ENCODE results near the gene RBP4. TPM values are rescaled to one million over a fixed set of nuclear protein-coding genes. Genes with fewer than 3 reads are reported as not detected.

RBP4 gene
- total and polyA plus RNA-seq, 4 donors, result 2.3 to 8.6 (median 5.5) TPM

- Histone ChIP-seq H3K9me3 (ENCODE audit: control insufficient read depth, insufficient read depth, low read length) (no peaks in the 10 kb centered on the region), H3K4me1 (ENCODE audit: control insufficient read depth, insufficient read depth, low read length) (no peaks in the 10 kb centered on the region), H3K4me3 (ENCODE audit: low read depth, low read length) (no peak overlapping the region), H3K27ac (ENCODE audit: low read depth, low read length) (no peak overlapping the region), H3K36me3 (ENCODE audit: control insufficient read depth, insufficient read depth, low read length) (no peaks in the 10 kb centered on the region), H3K27me3 (ENCODE audit: control insufficient read depth, insufficient read depth, low read length) (no peaks in the 10 kb centered on the region)
- WGBS (ENCODE audit: insufficient coverage), result 97% methylated on average over 4 of the region's 7 CpGs
- no peak for DNase-seq (ENCODE audit: low read depth in 4 of 6, low spot score in 6 of 6)
Observed at GRCh38 chr10:93614101-93614825, 13.2 kb upstream of the RBP4 start.

GRCh38 chr10:93613126-93613525 lies 12.1 kb upstream of the RBP4 start:
- no peaks in the 10 kb centered on the region for H3K9me3 ChIP-seq (ENCODE audit: control insufficient read depth, insufficient read depth, low read length)
- no peaks in the 10 kb centered on the region for H3K27me3 ChIP-seq (ENCODE audit: control insufficient read depth, insufficient read depth, low read length)
- no peak overlapping the region for H3K4me3 ChIP-seq (ENCODE audit: low read depth, low read length)
- no peaks in the 10 kb centered on the region for H3K4me1 ChIP-seq (ENCODE audit: control insufficient read depth, insufficient read depth, low read length)
- DNase-seq (ENCODE audit: low read depth in 4 of 6, low spot score in 6 of 6), result no peak
- no peaks in the 10 kb centered on the region for H3K36me3 ChIP-seq (ENCODE audit: control insufficient read depth, insufficient read depth, low read length)
- H3K27ac ChIP-seq (ENCODE audit: low read depth, low read length), result no peak overlapping the region
- WGBS (ENCODE audit: insufficient coverage), result 87% methylated on average over 3 of the region's 3 CpGs

- no peak within 1 kb of the TSS for H3K27ac ChIP-seq (ENCODE audit: low read depth, low read length)
- 95% methylated on average over 6 of the region's 6 CpGs for WGBS (ENCODE audit: insufficient coverage)
Observed at GRCh38 chr10:93612311-93612710, 11.3 kb upstream of the RBP4 start, which contains the start of gene PDE6C. Gene PDE6C, plus strand, starts transcription at chr10:93612537. Its CDS starts 189 bp downstream, at chr10:93612726.

GRCh38 chr10:93608421-93608820 lies 7.4 kb upstream of the RBP4 start:
- no peak for DNase-seq (ENCODE audit: low read depth in 4 of 6, low spot score in 6 of 6)
- peaks cover 12% of the 10 kb centered on the region for H3K27me3 ChIP-seq (ENCODE audit: control insufficient read depth, insufficient read depth, low read length)
- peaks cover 2% of the 10 kb centered on the region for H3K9me3 ChIP-seq (ENCODE audit: control insufficient read depth, insufficient read depth, low read length)
- H3K36me3 ChIP-seq (ENCODE audit: control insufficient read depth, insufficient read depth, low read length), result no peaks in the 10 kb centered on the region
- no peak overlapping the region for H3K4me3 ChIP-seq (ENCODE audit: low read depth, low read length)
- H3K27ac ChIP-seq (ENCODE audit: low read depth, low read length), result no peak overlapping the region
- no peaks in the 10 kb centered on the region for H3K4me1 ChIP-seq (ENCODE audit: control insufficient read depth, insufficient read depth, low read length)
- no CpG with 5 or more reads among the region's 3 CpGs for WGBS (ENCODE audit: insufficient coverage)

More at GRCh38 chr10:93612311-93612710, 11.3 kb upstream of the RBP4 start, which contains the start of gene PDE6C:
- Histone ChIP-seq H3K9me3 (ENCODE audit: control insufficient read depth, insufficient read depth, low read length) (peaks cover 2% of the 10 kb centered on the region), H3K36me3 (ENCODE audit: control insufficient read depth, insufficient read depth, low read length) (no peaks in the 10 kb centered on the region), H3K4me1 (ENCODE audit: control insufficient read depth, insufficient read depth, low read length) (no peaks in the 10 kb centered on the region), H3K27me3 (ENCODE audit: control insufficient read depth, insufficient read depth, low read length) (no peaks in the 10 kb centered on the region), H3K4me3 (ENCODE audit: low read depth, low read length) (no peak within 1 kb of the TSS)
- no peak for DNase-seq (ENCODE audit: low read depth in 4 of 6, low spot score in 6 of 6)

- no CpG with 5 or more reads among the region's 2 CpGs for WGBS (ENCODE audit: insufficient coverage)
- H3K4me3 ChIP-seq (ENCODE audit: low read depth, low read length), result no peak overlapping the region
- H3K27me3 ChIP-seq (ENCODE audit: control insufficient read depth, insufficient read depth, low read length), result peaks cover 45% of the 10 kb centered on the region
- DNase-seq (ENCODE audit: low read depth in 4 of 6, low spot score in 6 of 6), result no peak
- peaks cover 2% of the 10 kb centered on the region for H3K9me3 ChIP-seq (ENCODE audit: control insufficient read depth, insufficient read depth, low read length)
- H3K36me3 ChIP-seq (ENCODE audit: control insufficient read depth, insufficient read depth, low read length), result no peaks in the 10 kb centered on the region
- H3K27ac ChIP-seq (ENCODE audit: low read depth, low read length), result no peak overlapping the region
- peaks cover 10% of the 10 kb centered on the region for H3K4me1 ChIP-seq (ENCODE audit: control insufficient read depth, insufficient read depth, low read length)
Observed at GRCh38 chr10:93604146-93604545, 3.1 kb upstream of the RBP4 start.

GRCh38 chr10:93603023-93603422 lies 2.0 kb upstream of the RBP4 start:
- Histone ChIP-seq H3K27me3 (ENCODE audit: control insufficient read depth, insufficient read depth, low read length) (peaks cover 45% of the 10 kb centered on the region), H3K9me3 (ENCODE audit: control insufficient read depth, insufficient read depth, low read length) (peaks cover 2% of the 10 kb centered on the region), H3K4me1 (ENCODE audit: control insufficient read depth, insufficient read depth, low read length) (peaks cover 10% of the 10 kb centered on the region), H3K4me3 (ENCODE audit: low read depth, low read length) (no peak overlapping the region), H3K36me3 (ENCODE audit: control insufficient read depth, insufficient read depth, low read length) (no peaks in the 10 kb centered on the region), H3K27ac (ENCODE audit: low read depth, low read length) (no peak overlapping the region)
- 100% methylated on average over 1 of the region's 2 CpGs for WGBS (ENCODE audit: insufficient coverage)
- DNase-seq (ENCODE audit: low read depth in 4 of 6, low spot score in 6 of 6), result no peak

- Histone ChIP-seq H3K4me1 (ENCODE audit: control insufficient read depth, insufficient read depth, low read length) (peaks cover 10% of the 10 kb centered on the region), H3K36me3 (ENCODE audit: control insufficient read depth, insufficient read depth, low read length) (no peaks in the 10 kb centered on the region), H3K9me3 (ENCODE audit: control insufficient read depth, insufficient read depth, low read length) (no peaks in the 10 kb centered on the region), H3K4me3 (ENCODE audit: low read depth, low read length) (no peak overlapping the region), H3K27ac (ENCODE audit: low read depth, low read length) (no peak overlapping the region), H3K27me3 (ENCODE audit: control insufficient read depth, insufficient read depth, low read length) (peaks cover 45% of the 10 kb centered on the region)
- 7% methylated on average over 3 of the region's 7 CpGs for WGBS (ENCODE audit: insufficient coverage)
- DNase-seq (ENCODE audit: low read depth in 4 of 6, low spot score in 6 of 6), result peak in 1 of 6 donors; percentile 4
Observed at GRCh38 chr10:93601774-93602162, 733 bp upstream of the RBP4 start.

- H3K9me3 ChIP-seq (ENCODE audit: control insufficient read depth, insufficient read depth, low read length), result no peaks in the 10 kb centered on the region
- peaks cover 13% of the 10 kb centered on the region for H3K4me1 ChIP-seq (ENCODE audit: control insufficient read depth, insufficient read depth, low read length)
- no peak overlapping the region for H3K27ac ChIP-seq (ENCODE audit: low read depth, low read length)
- H3K36me3 ChIP-seq (ENCODE audit: control insufficient read depth, insufficient read depth, low read length), result no peaks in the 10 kb centered on the region
- 9% methylated on average over 53 of the region's 60 CpGs for WGBS (ENCODE audit: insufficient coverage)
- peak in 2 of 6 donors; percentile 41 to 50 for DNase-seq (ENCODE audit: low read depth in 4 of 6, low spot score in 6 of 6)
- peaks cover 45% of the 10 kb centered on the region for H3K27me3 ChIP-seq (ENCODE audit: control insufficient read depth, insufficient read depth, low read length)
- H3K4me3 ChIP-seq (ENCODE audit: low read depth, low read length), result no peak overlapping the region
Observed at GRCh38 chr10:93600446-93601145, 439 bp downstream of the RBP4 start.

GRCh38 chr10:93599778-93600177 lies 1.3 kb downstream of the RBP4 start:
- Histone ChIP-seq H3K4me1 (ENCODE audit: control insufficient read depth, insufficient read depth, low read length) (peaks cover 13% of the 10 kb centered on the region), H3K27me3 (ENCODE audit: control insufficient read depth, insufficient read depth, low read length) (peaks cover 45% of the 10 kb centered on the region), H3K27ac (ENCODE audit: low read depth, low read length) (no peak overlapping the region), H3K36me3 (ENCODE audit: control insufficient read depth, insufficient read depth, low read length) (no peaks in the 10 kb centered on the region), H3K9me3 (ENCODE audit: control insufficient read depth, insufficient read depth, low read length) (no peaks in the 10 kb centered on the region), H3K4me3 (ENCODE audit: low read depth, low read length) (no peak overlapping the region)
- whole genome bisulfite sequencing (ENCODE audit: insufficient coverage), result 79% methylated on average over 2 of the region's 4 CpGs
- DNase-seq (ENCODE audit: low read depth in 4 of 6, low spot score in 6 of 6), result no peak

- H3K9me3 ChIP-seq (ENCODE audit: control insufficient read depth, insufficient read depth, low read length), result no peaks in the 10 kb centered on the region
- H3K4me3 ChIP-seq (ENCODE audit: low read depth, low read length), result no peak overlapping the region
- H3K27me3 ChIP-seq (ENCODE audit: control insufficient read depth, insufficient read depth, low read length), result peaks cover 41% of the 10 kb centered on the region
- H3K27ac ChIP-seq (ENCODE audit: low read depth, low read length), result no peak overlapping the region
- no peaks in the 10 kb centered on the region for H3K36me3 ChIP-seq (ENCODE audit: control insufficient read depth, insufficient read depth, low read length)
- no peak for DNase-seq (ENCODE audit: low read depth in 4 of 6, low spot score in 6 of 6)
- H3K4me1 ChIP-seq (ENCODE audit: control insufficient read depth, insufficient read depth, low read length), result peaks cover 13% of the 10 kb centered on the region
- WGBS (ENCODE audit: insufficient coverage), result 57% methylated on average over 1 of the region's 1 CpG
Observed at GRCh38 chr10:93599335-93599734, 1.7 kb downstream of the RBP4 start.

All from spinal cord (tissue), 10 donors.